HepG2 (cell line): ENCODE measurements around the gene FITM2. TPM values are rescaled to one million over a fixed set of nuclear protein-coding genes. Genes with fewer than 3 reads are reported as not detected.

ENCODE experiments used
- BHLHE40 ChIP-seq: IDR thresholded peaks from 2 replicates; pipeline ENCODE4 v1.6.1; 2011; ENCODE audit warnings: low read length, improper control_type of control experiment
- FOXO1 ChIP-seq: sonication (generic); formaldehyde crosslinking; IDR thresholded peaks from 2 replicates; pipeline ENCODE4 v1.4.0; 2020; ENCODE audit warnings: missing genetic modification reagents
- GLI4 ChIP-seq: sonication (generic); formaldehyde crosslinking; IDR thresholded peaks from 2 replicates; pipeline ENCODE4 v1.5.1; 2020; ENCODE audit warnings: missing genetic modification reagents, mild to moderate bottlenecking, moderate library complexity, borderline replicate concordance
- GRHL1 ChIP-seq: sonication (generic); formaldehyde crosslinking; conservative IDR thresholded peaks from 2 replicates; pipeline ENCODE4 v1.8.0; 2022; ENCODE audit warnings: missing genetic modification reagents
- GTF3A ChIP-seq: sonication (generic); formaldehyde crosslinking; conservative IDR thresholded peaks from 2 replicates; pipeline ENCODE4 v1.4.0; 2020; ENCODE audit warnings: mild to moderate bottlenecking, missing genetic modification reagents
- MXD4 ChIP-seq: IDR thresholded peaks from 2 replicates; pipeline ENCODE4 v1.6.1; 2016; ENCODE audit warnings: mild to moderate bottlenecking, missing biosample characterization, missing genetic modification reagents
- NFATC3 ChIP-seq: sonication (generic); formaldehyde crosslinking; IDR thresholded peaks from 2 replicates; pipeline ENCODE4 v1.5.1; 2020; ENCODE audit warnings: mild to moderate bottlenecking, missing genetic modification reagents
- NFIB ChIP-seq: sonication (generic); formaldehyde crosslinking; IDR thresholded peaks from 2 replicates; pipeline ENCODE4 v1.9.0; 2021; ENCODE audit warnings: missing genetic modification reagents, mild to moderate bottlenecking, borderline replicate concordance
- NFKBIZ ChIP-seq: IDR thresholded peaks from 2 replicates; pipeline ENCODE4 v1.6.1; 2018; ENCODE audit warnings: missing genetic modification reagents, missing compliant biosample characterization
- NR0B2 ChIP-seq: sonication (generic); formaldehyde crosslinking; IDR thresholded peaks from 2 replicates; pipeline ENCODE4 v1.4.0; 2020; ENCODE audit warnings: mild to moderate bottlenecking, missing genetic modification reagents
- PAWR ChIP-seq: sonication (generic); formaldehyde crosslinking; IDR thresholded peaks from 2 replicates; pipeline ENCODE4 v1.4.0; 2020; ENCODE audit warnings: missing genetic modification reagents, mild to moderate bottlenecking, borderline replicate concordance
- RCOR2 ChIP-seq: IDR thresholded peaks from 2 replicates; pipeline ENCODE4 v1.6.1; 2016; ENCODE audit warnings: missing biosample characterization, missing genetic modification reagents
- REPIN1 ChIP-seq: sonication (generic); formaldehyde crosslinking; IDR thresholded peaks from 2 replicates; pipeline ENCODE4 v1.8.0; 2022; ENCODE audit warnings: missing genetic modification reagents, low read depth, mild to moderate bottlenecking, borderline replicate concordance
- SIN3A ChIP-seq: IDR thresholded peaks from 2 replicates; pipeline ENCODE4 v1.6.1; 2011; ENCODE audit warnings: low read depth, mild to moderate bottlenecking, control low read depth, low read length, borderline replicate concordance
- ZFY ChIP-seq: sonication (generic); formaldehyde crosslinking; IDR thresholded peaks from 2 replicates; pipeline ENCODE4 v1.4.0; 2020; ENCODE audit warnings: missing genetic modification reagents
- ZKSCAN5 ChIP-seq: sonication (generic); formaldehyde crosslinking; IDR thresholded peaks from 2 replicates; pipeline ENCODE4 v1.5.1; 2020; ENCODE audit warnings: mild to moderate bottlenecking, missing genetic modification reagents
- ZNF230 ChIP-seq: sonication (generic); formaldehyde crosslinking; IDR thresholded peaks from 2 replicates; pipeline ENCODE4 v1.4.0; 2020; ENCODE audit warnings: mild to moderate bottlenecking, missing genetic modification reagents
- ZNF30 ChIP-seq: sonication (generic); formaldehyde crosslinking; IDR thresholded peaks from 2 replicates; pipeline ENCODE4 v1.5.0; 2020; ENCODE audit warnings: mild to moderate bottlenecking, missing genetic modification reagents
- ZNF501 ChIP-seq: sonication (generic); formaldehyde crosslinking; IDR thresholded peaks from 2 replicates; pipeline ENCODE4 v1.5.1; 2020; ENCODE audit warnings: mild to moderate bottlenecking, moderate library complexity, missing genetic modification reagents
- ZNF556 ChIP-seq: sonication (generic); formaldehyde crosslinking; IDR thresholded peaks from 2 replicates; pipeline ENCODE4 v1.4.0; 2020; ENCODE audit warnings: mild to moderate bottlenecking, missing genetic modification reagents, borderline replicate concordance
- ZNF558 ChIP-seq: sonication (generic); formaldehyde crosslinking; IDR thresholded peaks from 2 replicates; pipeline ENCODE4 v1.9.0; 2022; ENCODE audit warnings: mild to moderate bottlenecking, missing genetic modification reagents, borderline replicate concordance
- ZNF710 ChIP-seq: sonication (generic); formaldehyde crosslinking; IDR thresholded peaks from 2 replicates; pipeline ENCODE4 v1.5.0; 2020; ENCODE audit warnings: mild to moderate bottlenecking, missing genetic modification reagents, borderline replicate concordance
- ZNF790 ChIP-seq: sonication (generic); formaldehyde crosslinking; IDR thresholded peaks from 2 replicates; pipeline ENCODE4 v1.8.0; 2022; ENCODE audit warnings: missing genetic modification reagents, mild to moderate bottlenecking, borderline replicate concordance
- ZSCAN21 ChIP-seq: sonication (generic); formaldehyde crosslinking; IDR thresholded peaks from 2 replicates; pipeline ENCODE4 v1.8.0; 2022; ENCODE audit warnings: mild to moderate bottlenecking, missing genetic modification reagents, moderate library complexity, borderline replicate concordance
- polyA plus RNA-seq, 8 experiments: library from polyadenylated mRNA; depleted of rRNA in 3 of 8; stranded (reverse) in 7 of 8; unstranded in 1 of 8; fragments of >200 nt; fragmentation: Illumina TruSeq in 4 of 8; extraction: Trizol in 4 of 8; gene quantifications; 2 replicates each; pipeline versions ENCODE4 v1.2.1 to v1.2.3, GENCODE V29; 2011 to 2016; ENCODE audit warnings: low read depth in 4 of 8, missing spikeins in 1 of 8, mixed read lengths in 1 of 8; ENCODE audit not compliant: insufficient read depth in 1 of 8
- total RNA-seq, 5 experiments: library from RNA; depleted of rRNA; stranded (reverse); fragments of >200 nt; fragmentation: Illumina TruSeq; extraction: Trizol; gene quantifications; 2 replicates each; pipeline ENCODE4 v1.2.3, GENCODE V29; 2016; ENCODE audit warnings: low read depth in 1 of 5

The FITM2 gene
- total and polyA plus RNA-seq, 2 of the 13 experiments (the other 11 are each of a cell fraction or from before 2014, with no cell fraction given), result 9.6 to 24.5 TPM

GRCh38 chr20:44355498-44356352 is 44.7 kb upstream of the FITM2 start, which contains the start of gene HNF4A (continued):
- no peak for TF ChIP-seq GRHL1 (CRISPR knock-in tag)
- TF ChIP-seq MXD4 (CRISPR knock-in tag), result peak; percentile 73
- TF ChIP-seq ZNF710, result 0 out of 2 replicates have a peak, but pooled peaks have one; percentile 42
- TF ChIP-seq ZFY (CRISPR knock-in tag), result peak; percentile 92
- TF ChIP-seq REPIN1 (CRISPR knock-in tag), result peak; percentile 79; the same call in 1 of the 2 replicates
- TF ChIP-seq NFKBIZ, result peak; percentile 33; the same call in 1 of the 2 replicates
- TF ChIP-seq PAWR (CRISPR knock-in tag), result peak; percentile 90; the same call in 1 of the 2 replicates
- TF ChIP-seq RCOR2, result no peak
- no peak for TF ChIP-seq NFIB (CRISPR knock-in tag)
- TF ChIP-seq NR0B2 (CRISPR knock-in tag), result no peak; the same call in none of the 2 replicates
- 0 out of 2 replicates have a peak, but pooled peaks have one; percentile 37 for TF ChIP-seq ZSCAN21 (CRISPR knock-in tag)
- no peak for TF ChIP-seq NFATC3 (CRISPR knock-in tag)
- peak; percentile 92 for TF ChIP-seq ZNF501 (CRISPR knock-in tag)
- TF ChIP-seq ZNF790 (CRISPR knock-in tag), result no peak; the same call in 1 of the 2 replicates
- TF ChIP-seq ZNF556 (CRISPR knock-in tag), result no peak; the same call in 1 of the 2 replicates
- TF ChIP-seq ZNF558 (CRISPR knock-in tag), result peak; percentile 99
- peak; percentile 99 for TF ChIP-seq GTF3A (CRISPR knock-in tag)
- TF ChIP-seq FOXO1, result peak; percentile 65
- TF ChIP-seq ZKSCAN5, result peak; percentile 50
- TF ChIP-seq SIN3A, result peak; percentile 93; the same call in 1 of the 2 replicates
- 0 out of 2 replicates have a peak, but pooled peaks have one; percentile 22 for TF ChIP-seq ZNF30 (CRISPR knock-in tag)
- TF ChIP-seq ZNF230 (CRISPR knock-in tag), result peak; percentile 98
- TF ChIP-seq BHLHE40, result no peak
- TF ChIP-seq GLI4 (CRISPR knock-in tag), result peak; percentile 74; the same call in 1 of the 2 replicates
